GM12874 (cell line): ENCODE measurements around the gene RFX1.

ENCODE experiments used
- CTCF ChIP-seq: IDR thresholded peaks from 2 replicates; pipeline ENCODE4 v1.5.1; 2011; ENCODE audit warnings: low read depth, mild to moderate bottlenecking, control low read depth, low read length, moderate library complexity; ENCODE audit not compliant: insufficient read depth

RFX1 gene

GRCh38 chr19:14051980-14052379 is 45.9 kb upstream of the RFX1 start:
- no peak for TF ChIP-seq CTCF

- no peak for TF ChIP-seq CTCF
Measured at GRCh38 chr19:14050512-14050911, 44.4 kb upstream of the RFX1 start.

GRCh38 chr19:14048443-14049153 is 42.5 kb upstream of the RFX1 start:
- peak; percentile 96 for TF ChIP-seq CTCF

- TF ChIP-seq CTCF = peak; percentile 52; the same call in 1 of the 2 replicates
Measured at GRCh38 chr19:14042659-14043608, 36.8 kb upstream of the RFX1 start.

GRCh38 chr19:14039181-14039580 is 33.1 kb upstream of the RFX1 start:
- TF ChIP-seq CTCF = no peak

GRCh38 chr19:14035706-14036105 is 29.6 kb upstream of the RFX1 start:
- no peak for TF ChIP-seq CTCF

- TF ChIP-seq CTCF = no peak
Measured at GRCh38 chr19:14033946-14034345, 27.8 kb upstream of the RFX1 start.
